Daoy (cell line): ENCODE measurements around the gene GATM. TPM values are rescaled to one million over a fixed set of nuclear protein-coding genes. Genes with fewer than 3 reads are reported as not detected.

ENCODE experiments used
- DNase-seq: peaks from one replicate; pipeline ENCODE4 v3.0.0-alpha.2; 2015; ENCODE audit warnings: low read depth
- total RNA-seq: library from RNA; depleted of rRNA; stranded (reverse); fragments of >200 nt; shearing (Covaris generic); gene quantifications from 2 replicates; pipeline ENCODE4 v1.2.3, GENCODE V29; 2014; rRNA removed

Gene GATM, protein sequence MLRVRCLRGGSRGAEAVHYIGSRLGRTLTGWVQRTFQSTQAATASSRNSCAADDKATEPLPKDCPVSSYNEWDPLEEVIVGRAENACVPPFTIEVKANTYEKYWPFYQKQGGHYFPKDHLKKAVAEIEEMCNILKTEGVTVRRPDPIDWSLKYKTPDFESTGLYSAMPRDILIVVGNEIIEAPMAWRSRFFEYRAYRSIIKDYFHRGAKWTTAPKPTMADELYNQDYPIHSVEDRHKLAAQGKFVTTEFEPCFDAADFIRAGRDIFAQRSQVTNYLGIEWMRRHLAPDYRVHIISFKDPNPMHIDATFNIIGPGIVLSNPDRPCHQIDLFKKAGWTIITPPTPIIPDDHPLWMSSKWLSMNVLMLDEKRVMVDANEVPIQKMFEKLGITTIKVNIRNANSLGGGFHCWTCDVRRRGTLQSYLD
- 10.6 and 28.1 TPM in 2 replicates for total RNA-seq

DNA sequence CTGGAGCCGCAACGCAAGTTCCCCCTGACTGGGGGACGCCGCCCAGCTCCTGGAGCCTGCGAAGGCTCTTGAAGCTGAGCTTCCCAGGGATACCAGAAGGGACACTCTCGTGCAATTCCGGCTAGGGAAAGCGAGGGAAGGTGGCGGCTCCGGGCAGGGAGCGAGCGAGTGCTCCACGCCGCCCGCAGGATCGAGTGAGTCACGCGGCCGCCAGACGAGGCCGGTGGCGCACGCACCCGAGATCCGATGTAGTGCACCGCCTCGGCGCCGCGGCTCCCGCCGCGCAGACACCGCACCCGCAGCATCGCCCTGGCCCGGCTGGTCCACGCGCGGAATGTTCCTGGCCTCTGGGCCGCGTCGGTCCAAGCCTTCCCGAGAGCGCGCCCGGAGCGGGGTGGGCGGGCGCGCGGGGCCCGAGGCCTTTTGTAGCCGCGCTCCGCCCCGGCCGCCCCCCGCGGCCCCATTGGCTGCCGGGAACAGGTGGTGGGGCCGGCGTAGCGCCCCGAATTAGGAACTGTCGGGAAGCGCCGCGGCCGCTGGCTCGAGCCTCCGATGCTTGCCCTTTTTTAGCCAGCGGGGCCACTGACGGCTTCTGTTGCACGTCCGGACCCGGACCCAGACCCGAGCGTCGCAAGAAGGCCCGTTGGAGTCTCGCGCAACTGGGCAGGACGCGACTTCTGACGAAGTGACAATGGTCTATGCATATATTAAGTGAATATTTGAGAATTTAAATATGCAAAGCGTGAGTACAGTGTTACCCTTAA is at the start of gene GATM:
TSS of gene GATM (minus strand) at position 396 of the 764 bp plus-strand sequence. CDS start at position 305, 91 bp downstream.
- DNase-seq: peak; percentile 90

DNA sequence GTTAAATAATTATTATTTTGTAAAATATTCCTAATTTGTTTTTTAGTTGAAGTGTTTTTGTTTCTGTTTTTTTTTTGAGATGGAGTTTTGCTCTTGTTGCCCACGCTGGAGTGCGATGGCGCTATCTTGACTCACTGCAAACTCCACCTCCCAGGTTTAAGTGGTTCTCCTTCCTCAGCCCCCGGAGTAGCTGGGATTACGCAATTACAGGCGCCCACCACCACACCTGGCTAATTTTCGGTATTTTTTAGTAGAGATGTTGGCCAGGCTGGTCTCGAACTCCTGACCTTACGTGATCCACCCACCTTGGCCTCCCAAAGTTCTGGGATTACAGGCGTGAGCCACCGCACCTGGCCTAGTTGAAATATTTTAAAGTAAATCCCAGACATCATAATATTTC is 48.7 kb upstream of the GATM start:
- no peak for DNase-seq

DNA sequence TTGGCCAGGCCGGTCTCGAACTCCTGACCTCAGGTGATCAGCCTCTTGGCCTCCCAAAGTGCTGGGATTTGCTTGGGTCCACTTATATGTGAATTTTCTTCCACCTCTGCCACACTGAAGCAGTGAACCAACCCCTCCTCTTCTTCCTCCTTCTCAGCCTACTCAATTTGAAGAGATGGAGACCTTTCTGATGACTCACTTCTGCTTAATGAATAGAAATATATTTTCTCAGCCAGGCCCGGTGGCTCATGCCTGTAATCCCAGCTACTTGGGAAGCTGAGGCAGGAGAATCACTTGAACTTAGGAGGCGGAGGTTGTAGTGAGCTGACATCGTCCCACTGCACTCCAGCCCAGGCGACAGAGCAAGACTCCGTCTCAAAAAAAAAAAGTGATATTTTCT is 46.8 kb upstream of the GATM start:
- peak; percentile 32 for DNase-seq

DNA sequence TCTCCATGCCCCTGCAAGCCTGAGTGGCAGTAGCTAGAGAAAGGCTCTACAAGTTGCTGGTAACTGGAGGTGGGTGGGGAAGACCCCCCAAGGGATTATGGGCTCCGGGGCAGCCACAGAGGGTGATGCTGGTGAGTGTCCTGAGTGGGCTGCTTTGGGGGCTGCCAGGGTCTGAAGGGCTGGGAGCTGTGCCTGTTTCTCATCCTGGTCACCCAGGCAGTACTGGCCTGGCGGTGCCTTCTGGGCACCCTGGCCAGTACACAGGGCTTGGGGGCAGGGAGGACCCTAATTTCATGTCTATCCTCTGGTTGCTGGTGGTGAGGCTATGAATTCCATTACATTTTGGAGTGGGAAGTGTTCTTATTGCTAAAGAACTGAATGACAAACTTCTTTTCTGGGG is 46.1 kb upstream of the GATM start:
- DNase-seq: no peak

DNA sequence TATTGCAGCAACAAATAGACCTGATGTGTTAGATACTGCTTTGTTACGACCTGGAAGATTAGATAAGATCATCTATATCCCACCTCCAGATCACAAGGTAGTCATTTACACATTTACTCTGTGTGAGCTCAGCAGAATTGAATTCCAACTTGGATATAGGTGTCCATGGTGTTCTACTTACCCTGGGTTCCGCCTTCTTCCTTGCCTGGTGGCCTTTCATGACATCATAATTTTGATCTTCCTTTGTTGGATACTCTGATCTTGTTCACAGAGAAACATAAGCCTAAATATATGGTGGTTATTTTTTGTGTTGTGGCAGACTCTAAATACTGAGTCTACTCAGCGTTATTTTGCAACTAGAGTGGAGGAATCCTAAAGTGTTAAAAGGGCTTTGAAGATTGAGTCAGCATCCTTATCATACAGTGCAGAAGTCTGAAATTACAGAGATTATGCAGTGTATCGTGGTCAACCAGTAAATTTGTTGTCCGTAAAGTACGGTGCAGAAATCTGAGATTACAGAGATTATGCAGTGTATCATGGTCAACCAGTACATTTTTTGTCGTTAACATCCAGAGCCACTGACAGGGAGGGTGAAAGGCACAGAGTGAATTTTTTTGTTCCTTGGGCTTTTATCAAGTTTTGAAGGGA is 39.1 kb upstream of the GATM start:
- no peak for DNase-seq

DNA sequence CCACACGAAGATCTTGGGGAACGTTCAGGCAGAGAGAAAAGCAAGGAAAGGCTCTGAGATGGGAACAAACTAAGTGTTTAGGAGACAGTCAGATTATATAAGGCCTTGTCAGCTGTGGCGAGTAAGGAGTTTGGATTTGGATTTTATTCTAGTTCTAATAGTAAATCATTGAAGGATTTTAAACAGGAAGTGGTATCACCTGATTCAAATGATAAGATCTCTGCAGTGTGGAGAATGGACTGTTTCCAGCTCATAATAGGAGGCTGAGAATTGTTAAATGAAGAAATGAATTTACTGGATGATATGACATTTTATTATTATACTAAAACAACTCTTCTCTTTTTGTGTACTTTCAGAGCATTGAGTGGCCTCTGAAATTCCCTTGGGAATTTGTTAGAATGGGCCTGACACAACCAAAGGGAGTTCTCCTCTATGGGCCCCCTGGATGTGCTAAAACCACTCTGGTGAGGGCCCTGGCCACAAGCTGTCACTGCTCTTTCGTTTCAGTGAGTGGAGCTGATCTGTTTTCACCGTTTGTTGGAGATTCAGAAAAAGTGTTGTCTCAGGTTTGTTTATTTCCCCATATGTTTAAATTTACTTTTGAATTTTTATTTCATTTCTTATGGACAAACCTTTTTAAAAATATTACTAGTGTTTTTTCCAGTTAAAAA is 36.0 kb upstream of the GATM start:
- DNase-seq: no peak

DNA sequence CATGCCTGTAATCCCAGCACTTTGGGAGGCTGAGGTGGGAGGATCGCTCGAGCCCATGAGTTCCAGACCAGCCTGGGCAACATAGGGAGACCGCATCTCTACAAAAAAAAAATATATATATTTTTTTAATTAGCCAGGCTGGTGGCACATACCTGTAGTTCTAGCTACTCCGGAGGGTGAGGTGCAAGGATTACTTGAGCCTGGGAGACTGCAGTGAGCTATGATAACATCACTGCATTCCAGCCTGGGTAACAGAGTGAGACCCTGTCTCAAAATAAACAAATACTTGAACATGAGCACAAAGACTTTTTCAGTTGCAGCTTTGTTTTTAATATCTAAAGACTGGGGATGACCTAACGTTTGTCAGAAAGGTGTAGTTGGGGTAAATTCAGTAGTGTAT is 31.3 kb upstream of the GATM start:
- DNase-seq: no peak

DNA sequence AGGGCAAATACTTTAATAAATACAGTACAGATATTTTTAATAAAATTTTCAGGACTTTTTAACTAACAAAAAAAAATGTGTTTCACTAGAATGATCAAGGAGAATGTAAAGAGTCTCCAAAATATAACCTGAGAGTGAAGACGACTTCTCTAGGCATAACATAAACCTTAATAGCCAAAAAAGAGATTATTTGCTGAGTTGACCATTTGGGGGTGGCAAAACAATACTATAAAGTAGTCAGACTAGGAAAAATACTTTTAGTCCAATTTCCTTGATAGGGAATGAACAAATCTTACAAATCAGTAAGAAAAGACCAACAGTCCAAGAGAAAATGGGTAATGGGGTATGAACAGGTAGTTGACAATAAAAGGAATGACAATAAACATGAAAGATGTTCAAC is 29.4 kb upstream of the GATM start:
- no peak for DNase-seq

DNA sequence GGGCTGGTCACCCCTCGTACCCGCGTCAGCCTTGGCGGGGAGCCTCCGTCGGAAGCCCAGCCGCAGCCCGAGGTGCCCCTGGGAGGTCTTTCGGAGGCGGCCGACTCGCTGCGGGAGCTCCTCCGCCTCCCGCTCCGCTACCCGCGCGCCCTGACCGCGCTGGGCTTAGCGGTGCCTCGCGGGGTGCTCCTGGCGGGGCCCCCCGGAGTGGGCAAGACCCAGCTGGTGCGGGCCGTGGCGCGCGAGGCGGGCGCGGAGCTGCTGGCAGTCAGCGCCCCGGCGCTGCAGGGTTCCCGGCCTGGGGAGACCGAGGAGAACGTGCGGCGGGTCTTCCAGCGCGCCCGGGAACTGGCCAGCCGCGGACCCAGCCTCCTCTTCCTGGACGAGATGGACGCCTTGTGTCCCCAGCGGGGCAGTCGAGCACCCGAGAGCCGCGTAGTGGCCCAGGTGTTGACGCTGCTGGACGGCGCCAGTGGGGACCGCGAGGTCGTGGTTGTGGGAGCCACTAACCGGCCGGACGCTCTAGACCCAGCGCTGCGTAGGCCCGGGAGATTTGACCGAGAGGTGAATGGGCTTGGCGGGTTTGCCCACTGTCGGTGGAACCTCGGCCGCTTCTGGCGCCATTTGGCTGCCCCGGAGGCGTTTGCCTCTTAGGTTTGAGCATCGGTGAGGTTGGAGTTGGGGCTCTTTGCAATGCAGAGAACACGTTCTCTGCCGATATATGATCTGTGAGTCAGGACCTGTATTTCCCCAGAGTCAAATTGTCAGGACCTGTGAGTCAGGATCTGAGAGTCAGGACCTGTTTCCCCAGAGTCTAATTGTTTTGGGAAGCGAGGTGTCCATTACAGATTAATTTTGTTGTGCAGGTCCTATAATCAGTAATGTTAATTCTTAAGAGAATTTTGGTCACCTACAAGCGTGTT is 24.9 kb upstream of the GATM start:
- peak; percentile 57 for DNase-seq

DNA sequence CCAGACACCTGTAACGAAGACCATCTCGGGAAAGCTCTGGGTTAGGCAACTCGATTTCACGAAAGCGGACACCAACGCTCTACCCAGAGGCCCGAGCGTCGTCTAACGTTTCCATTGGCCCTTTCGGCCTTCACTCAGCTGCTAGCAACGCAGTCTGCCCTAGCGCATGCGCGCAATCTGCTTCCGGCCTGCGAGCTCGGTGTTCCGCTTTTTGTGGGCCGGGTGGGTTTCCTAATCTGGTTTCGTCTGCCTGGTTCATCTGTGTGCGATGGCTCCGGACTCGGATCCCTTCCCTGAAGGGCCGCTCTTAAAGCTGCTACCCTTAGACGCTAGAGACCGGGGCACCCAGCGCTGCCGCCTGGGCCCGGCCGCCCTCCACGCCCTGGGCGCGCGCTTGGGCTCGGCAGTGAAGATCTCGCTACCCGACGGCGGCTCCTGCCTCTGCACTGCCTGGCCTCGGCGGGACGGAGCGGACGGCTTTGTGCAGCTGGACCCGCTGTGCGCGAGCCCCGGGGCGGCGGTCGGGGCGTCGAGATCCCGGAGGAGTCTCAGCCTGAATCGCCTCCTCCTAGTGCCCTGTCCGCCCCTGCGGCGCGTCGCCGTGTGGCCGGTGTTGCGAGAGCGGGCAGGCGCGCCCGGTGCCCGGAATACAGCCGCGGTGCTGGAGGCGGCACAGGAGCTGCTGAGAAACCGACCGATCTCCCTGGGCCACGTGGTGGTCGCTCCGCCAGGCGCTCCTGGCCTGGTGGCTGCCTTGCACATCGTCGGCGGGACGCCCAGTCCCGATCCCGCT is 24.0 kb upstream of the GATM start:
- DNase-seq: peak; percentile 99

DNA sequence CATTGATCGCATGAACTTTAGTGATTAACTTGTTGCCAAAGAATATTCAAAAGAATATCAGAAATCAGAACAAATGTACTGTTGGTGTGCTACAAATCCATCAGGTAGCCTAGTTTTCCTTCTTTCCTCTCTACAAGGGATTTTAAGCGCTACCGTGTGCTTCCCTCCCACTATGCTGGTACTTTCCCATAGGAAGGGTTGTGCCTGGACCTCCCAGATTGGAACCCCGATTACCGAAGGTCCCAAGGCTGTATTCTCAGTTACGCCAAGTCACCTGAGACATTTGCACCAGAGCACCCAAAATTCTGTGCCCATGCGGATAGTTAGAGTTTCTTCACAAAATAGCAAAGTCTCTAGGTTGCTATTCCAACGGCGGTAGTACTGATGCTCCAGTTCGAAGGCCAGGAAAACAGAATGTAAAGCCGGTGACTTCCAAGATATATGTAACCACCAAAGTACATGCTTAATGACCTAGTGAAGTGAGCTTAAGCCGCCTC is 23.4 kb upstream of the GATM start:
- DNase-seq: no peak

DNA sequence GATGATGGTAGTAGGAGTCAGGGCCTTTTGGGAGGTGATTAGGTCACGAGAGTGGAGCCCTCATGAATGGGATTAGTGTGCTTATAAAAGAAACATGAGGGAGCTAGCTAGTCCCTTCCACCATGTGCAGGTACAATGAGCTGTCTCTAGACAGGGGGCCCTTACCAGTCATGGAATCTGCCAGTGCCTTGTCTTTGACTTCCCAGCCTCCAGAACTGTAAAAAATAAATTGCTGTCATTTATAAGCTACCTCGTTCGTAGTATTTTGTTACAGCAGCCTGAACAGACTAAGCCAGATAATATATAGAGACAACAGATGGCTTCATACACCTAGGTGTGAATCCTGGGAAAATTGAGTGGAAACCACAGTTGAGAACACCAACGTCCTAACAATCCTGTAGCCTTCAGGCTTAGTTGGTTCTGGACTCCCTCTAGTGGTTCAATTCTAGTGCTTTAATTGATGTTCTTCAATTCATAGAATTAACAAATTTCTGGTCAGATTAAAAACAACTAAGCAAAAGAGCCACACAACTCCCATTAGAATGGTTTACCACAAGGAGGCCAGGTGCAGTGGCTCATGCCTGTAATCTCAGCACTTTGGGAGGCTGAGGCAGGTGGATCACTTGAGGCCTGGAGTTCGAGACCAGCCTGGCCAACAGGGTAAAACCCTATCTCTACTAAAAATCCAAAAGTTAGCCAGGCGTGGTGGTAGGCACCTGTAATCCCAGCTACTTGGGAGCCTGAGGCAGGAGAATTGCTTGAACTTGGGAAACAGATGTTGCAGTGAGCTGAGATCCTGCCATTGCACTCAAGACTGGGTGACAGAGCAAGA is 21.3 kb upstream of the GATM start:
- DNase-seq: peak; percentile 44

DNA sequence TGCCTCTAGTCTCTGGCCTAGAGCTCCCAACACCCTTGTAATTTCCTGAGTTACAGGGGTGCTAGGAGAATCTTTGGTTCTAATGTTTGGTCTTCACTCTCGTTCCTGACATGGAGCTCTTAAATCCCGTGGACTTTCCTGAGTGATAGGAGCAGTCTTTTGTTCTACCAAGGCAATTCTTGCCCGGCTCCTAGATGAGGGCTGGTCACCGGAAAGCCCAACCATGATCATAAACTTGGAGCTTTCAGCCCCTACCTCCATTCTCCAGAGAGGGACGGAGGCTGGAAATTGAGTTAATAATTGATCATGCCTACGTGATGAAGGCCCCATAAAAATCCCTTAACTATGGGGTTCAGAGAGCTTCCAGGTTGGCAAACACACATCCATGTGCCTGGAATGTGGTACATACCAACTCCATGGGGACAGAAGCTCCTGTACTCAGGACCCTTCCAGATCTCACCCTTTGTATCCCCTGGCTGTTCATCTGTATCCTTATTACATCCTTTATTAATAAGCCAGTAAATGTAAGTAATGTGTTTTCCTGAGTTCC is 18.8 kb upstream of the GATM start:
- DNase-seq: no peak

DNA sequence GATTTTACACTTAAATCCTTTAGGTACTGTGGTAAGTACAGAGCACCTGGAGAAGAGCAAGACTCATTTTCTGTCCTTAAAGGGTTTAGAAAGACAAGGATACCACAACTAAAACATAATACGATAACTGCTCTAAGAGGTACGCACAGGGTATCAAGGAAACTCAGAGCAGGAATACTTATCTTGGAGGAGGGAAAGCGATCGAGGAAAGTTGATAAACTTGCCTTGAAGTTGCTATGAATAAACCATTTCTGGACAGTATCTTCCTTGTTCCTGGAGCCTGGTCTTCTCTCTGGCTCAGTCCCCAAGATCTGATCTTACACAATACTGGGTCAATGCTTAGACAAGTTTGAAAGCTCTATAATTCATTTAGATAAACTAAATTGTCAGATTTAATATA is 17.6 kb upstream of the GATM start:
- no peak for DNase-seq

DNA sequence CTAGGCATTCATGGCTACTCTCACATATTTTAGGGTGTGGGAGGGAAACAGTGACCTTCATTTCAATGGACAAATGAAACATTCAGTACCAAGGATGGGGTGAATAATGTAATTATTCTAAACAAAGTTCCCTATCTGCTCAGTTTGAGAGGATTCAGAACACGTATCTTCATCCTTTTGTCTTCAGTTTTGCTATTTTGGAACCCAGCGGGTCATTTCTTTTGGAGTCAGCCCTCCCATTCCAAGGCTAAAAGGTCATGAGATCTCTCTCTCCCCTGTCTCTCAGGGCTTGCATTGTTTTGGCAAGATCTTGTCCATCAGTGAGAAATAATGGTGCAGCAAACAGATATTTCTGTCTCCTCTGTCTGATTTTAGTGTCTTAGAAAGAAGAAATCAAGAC is 16.3 kb upstream of the GATM start:
- no peak for DNase-seq

DNA sequence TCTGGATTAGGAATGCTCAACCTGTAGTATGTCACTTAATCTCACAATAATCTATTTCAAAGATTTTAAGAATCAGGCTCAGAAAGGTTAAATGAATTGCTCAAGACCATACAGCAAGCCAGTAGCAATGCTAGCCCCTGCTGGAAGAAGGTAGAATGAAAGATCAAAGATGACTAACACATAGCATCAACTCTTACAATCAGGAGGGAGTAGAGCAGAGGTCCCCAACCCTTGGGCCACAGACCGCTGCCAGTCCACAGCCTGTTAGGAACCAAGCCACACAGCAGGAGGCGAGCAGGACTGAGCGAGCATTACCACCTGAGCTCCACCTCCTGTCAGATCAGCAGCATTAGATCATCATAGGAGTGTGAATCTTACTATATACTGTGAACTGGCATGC is 15.5 kb upstream of the GATM start:
- peak; percentile 19 for DNase-seq

DNA sequence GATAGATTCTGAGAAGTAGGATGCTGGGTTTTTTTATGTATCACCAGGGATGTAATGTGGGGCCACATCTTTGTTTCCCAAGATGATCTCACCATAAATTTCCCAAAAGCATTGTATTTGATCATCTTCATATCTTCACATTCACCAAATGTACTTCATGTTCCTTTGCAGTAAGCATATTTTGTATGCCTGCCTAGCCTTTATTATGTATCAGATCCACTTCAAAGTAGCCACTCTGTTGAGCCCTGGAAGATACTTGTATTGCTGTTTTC is 14.2 kb upstream of the GATM start:
- DNase-seq: no peak

DNA sequence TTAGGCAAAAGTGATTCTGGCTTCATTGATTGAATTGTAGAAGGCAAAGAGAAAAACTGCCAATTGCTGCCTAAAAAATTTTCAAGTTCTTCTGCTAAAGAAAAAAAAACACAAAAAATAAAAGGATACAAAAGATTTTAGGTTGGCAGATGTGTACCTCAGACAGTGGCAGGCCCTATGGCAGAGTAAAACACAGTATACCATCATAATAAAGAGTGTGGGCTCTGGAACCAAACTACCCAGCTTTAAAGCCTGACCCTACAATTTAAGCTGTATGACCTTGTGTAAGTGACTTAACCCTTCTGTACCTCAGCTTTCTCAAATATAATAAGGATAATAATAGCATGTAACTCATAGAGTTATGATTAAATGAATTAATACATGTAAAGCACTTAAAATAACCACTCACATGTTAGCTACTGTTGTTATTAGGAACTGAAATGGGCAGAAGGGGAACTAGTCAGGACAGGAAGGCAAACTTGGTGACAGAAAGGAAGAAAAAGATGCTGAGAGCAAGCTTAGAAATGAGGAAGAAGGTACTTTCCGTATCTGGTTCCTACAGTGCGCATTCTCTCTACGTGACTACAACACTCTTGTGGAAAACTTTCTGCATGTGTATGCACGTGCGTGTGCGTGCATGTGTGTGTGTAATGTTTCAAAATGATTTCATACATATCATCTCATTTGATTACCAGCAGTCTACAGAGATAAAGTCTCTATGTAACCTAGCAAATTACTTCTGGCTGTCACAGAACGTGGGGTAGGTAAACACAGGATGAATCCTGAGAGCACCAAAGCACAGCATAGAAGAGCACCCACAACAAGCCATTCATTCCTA is 13.6 kb upstream of the GATM start:
- DNase-seq: no peak
